Tibial nerve (tissue), 4 donors: ENCODE data around the gene FRAS1.

Source experiments
- CTCF ChIP-seq, 5 experiments: fragments of 200-600 bp in 3 of 5; fragments of 450-650 bp in 2 of 5; sonication (generic) in 3 of 5; IDR thresholded peaks; one replicate each; pipeline ENCODE4 v1.5.1; 2016 to 2019; ENCODE audit warnings: antibody characterized with exemption in 5 of 5, mild to moderate bottlenecking in 3 of 5, moderate library complexity in 2 of 5
- EP300 ChIP-seq, 2 donors: sonication (generic); formaldehyde crosslinking; IDR thresholded peaks; one replicate each; pipeline ENCODE4 v1.6.1; 2017; ENCODE audit warnings: antibody characterized with exemption in 2 of 2, mild to moderate bottlenecking in 1 of 2
- POLR2A ChIP-seq, 2 donors: fragments of 450-650 bp; IDR thresholded peaks; one replicate each; pipeline ENCODE4 v1.6.1; 2017; ENCODE audit warnings: antibody characterized with exemption in 2 of 2, mild to moderate bottlenecking in 2 of 2, moderate library complexity in 2 of 2

DNA sequence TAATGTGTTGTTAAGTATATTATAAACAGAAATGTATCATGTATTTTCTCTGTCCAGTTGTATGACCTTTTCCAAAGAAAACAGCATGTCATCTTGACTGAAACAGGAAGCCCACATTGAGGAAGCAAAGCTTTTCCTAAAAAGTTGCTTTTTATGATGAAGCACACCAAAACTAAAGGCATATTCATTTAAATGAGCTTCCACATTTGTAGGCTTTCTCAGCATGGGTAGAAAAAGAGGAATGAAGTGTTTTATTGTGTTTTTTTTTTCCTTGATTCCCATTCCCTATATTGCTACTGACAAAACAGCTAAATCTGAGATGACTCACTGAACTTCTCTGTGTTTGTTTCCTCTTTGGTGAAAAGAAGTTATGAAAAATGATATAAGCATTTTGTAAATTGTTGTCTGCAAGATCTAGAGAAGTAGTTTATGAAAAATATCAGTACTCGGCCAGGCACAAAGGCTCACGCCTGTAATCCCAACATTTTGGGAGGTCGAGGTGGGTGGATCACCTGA, 32.5 kb upstream of the FRAS1 start:
- TF ChIP-seq POLR2A (IDR thresholded peaks at IDR 0.05), result no peak
- TF ChIP-seq CTCF (IDR thresholded peaks at IDR 0.05), result no peak
- TF ChIP-seq EP300 (IDR thresholded peaks at IDR 0.05), result no peak
